K562 (cell line): ENCODE data around the gene MUC15. TPM values are rescaled to one million over a fixed set of nuclear protein-coding genes. Genes with fewer than 3 reads are reported as not detected.

Source experiments
- ATAC-seq: fragments of 200-7000 bp; cut with Tn5 transposase; 3 replicates; pipeline ENCODE4 v1.9.1; 2020; ENCODE audit warnings: moderate library complexity
- BruUV-seq: library from RNA; stranded (reverse); fragments of 400-500 nt; replicated peaks from 2 replicates; lab custom pipeline; 2021; lab: Mats Ljungman, UMichigan
- CTCF ChIA-PET: fragments of 300-600 bp; formaldehyde crosslinking; extraction: SDS; loops from one replicate; lab custom pipeline; 2021; ENCODE audit warnings: low intra/inter-chr PET ratio; lab: Yijun Ruan, JAX
- POLR2A ChIA-PET: fragments of 300-600, 350-650 bp; sonication (Branson Sonifier 250); formaldehyde crosslinking; extraction: SDS; loops from one replicate; lab custom pipeline; 2021; ENCODE audit warnings: antibody characterized with exemption, inconsistent platforms; lab: Yijun Ruan, JAX
- DNase-seq, 4 experiments: peaks; one replicate each; pipeline versions ENCODE4 v3.0.0 to v3.0.0-alpha.2; 2011 to 2018; ENCODE audit warnings: low spot score in 3 of 4, mixed read lengths in 3 of 4; ENCODE audit errors: extremely low read depth in 1 of 4
- FAIRE-seq: peaks from 2 replicates; lab custom pipeline; 2011; peaks lifted over from hg19 to GRCh38; lab: Jason Lieb, UNC
- H2AFZ ChIP-seq: 2 replicates; pipeline ENCODE4 v1.6.0; 2011; ENCODE audit warnings: low read depth, low read length, control low read depth, inconsistent platforms
- H3K27ac ChIP-seq: fragments of 200-600 bp; 3 replicates; pipeline ENCODE4 v1.8.0; 2011; ENCODE audit warnings: low read depth, mild to moderate bottlenecking, control low read depth, inconsistent platforms, low read length, moderate library complexity, mixed read lengths; ENCODE audit errors: extremely low read depth
- H3K27me3 ChIP-seq, 2 experiments: fragments of 300-600 bp in 1 of 2; 2 replicates in 1 of 2; 3 replicates in 1 of 2; pipeline versions ENCODE4 v1.6.0 to v1.8.0; 2011; ENCODE audit warnings: inconsistent platforms in 2 of 2, low read length in 2 of 2, mild to moderate bottlenecking in 1 of 2, mixed read lengths in 1 of 2, moderate library complexity in 1 of 2; ENCODE audit not compliant: control insufficient read depth in 2 of 2, insufficient read depth in 2 of 2
- H3K36me3 ChIP-seq: fragments of 300-600 bp; 3 replicates; pipeline ENCODE4 v1.8.0; 2011; ENCODE audit warnings: mild to moderate bottlenecking, low read length, inconsistent platforms; ENCODE audit not compliant: control insufficient read depth, insufficient read depth
- H3K4me1 ChIP-seq, 2 experiments: fragments of 200-600 bp in 1 of 2; replicated peaks in 1 of 2; 2 replicates in 1 of 2; 3 replicates in 1 of 2; pipeline versions ENCODE4 v1.5.1 to v1.8.0; 2011; ENCODE audit warnings: inconsistent platforms in 2 of 2, low read length in 2 of 2, mild to moderate bottlenecking in 1 of 2, mixed read lengths in 1 of 2, moderate library complexity in 1 of 2; ENCODE audit not compliant: control insufficient read depth in 2 of 2, insufficient read depth in 2 of 2
- H3K4me2 ChIP-seq: 2 replicates; pipeline ENCODE4 v1.6.1; 2011; ENCODE audit warnings: low read length, control low read depth, inconsistent platforms, mixed read lengths; ENCODE audit not compliant: insufficient read depth
- H3K4me3 ChIP-seq: fragments of 200-600 bp; sonication (generic), shearing (Covaris generic); 2 replicates; pipeline ENCODE4 v1.5.1; 2016; ENCODE audit warnings: control low read depth, inconsistent platforms
- H3K79me2 ChIP-seq: fragments of 200-600 bp; 3 replicates; pipeline ENCODE4 v1.8.0; 2011; ENCODE audit warnings: low read length, inconsistent platforms; ENCODE audit not compliant: control insufficient read depth, insufficient read depth
- H3K9ac ChIP-seq, 2 experiments: 2 replicates each; pipeline versions ENCODE4 v1.6.0 to v1.6.1; 2011; ENCODE audit warnings: low read depth in 2 of 2, low read length in 2 of 2, control low read depth in 1 of 2, inconsistent platforms in 1 of 2, mild to moderate bottlenecking in 1 of 2, mixed read lengths in 1 of 2; ENCODE audit not compliant: insufficient read depth in 1 of 2
- H3K9me1 ChIP-seq: one replicate; pipeline ENCODE4 v1.6.0; 2011; ENCODE audit warnings: inconsistent platforms, mild to moderate bottlenecking, low read length, moderate library complexity; ENCODE audit not compliant: control insufficient read depth, insufficient read depth
- H3K9me3 ChIP-seq: replicated peaks from 2 replicates; pipeline ENCODE4 v1.5.1; 2011; ENCODE audit warnings: low read depth, low read length, inconsistent platforms; ENCODE audit not compliant: control insufficient read depth, insufficient read depth
- H4K20me1 ChIP-seq: replicated peaks from 2 replicates; pipeline ENCODE4 v1.6.1; 2011; ENCODE audit warnings: low read length, inconsistent platforms, mixed read lengths; ENCODE audit not compliant: control insufficient read depth, insufficient read depth
- CEBPG ChIP-seq, 3 experiments: fragments of 200-800 bp in 1 of 3; sonication (Bioruptor generic) in 1 of 3; sonication (generic) in 1 of 3; formaldehyde crosslinking in 1 of 3; IDR thresholded peaks in 2 of 3; conservative IDR thresholded peaks in 1 of 3; 2 replicates each; pipeline versions ENCODE4 v1.6.1 to v1.8.0; 2016 to 2022; ENCODE audit warnings: missing compliant biosample characterization in 2 of 3, missing genetic modification characterization in 2 of 3, mild to moderate bottlenecking in 1 of 3, missing genetic modification reagents in 1 of 3
- DLX4 ChIP-seq: fragments of 250-450 bp; sonication (Bioruptor Pico); IDR thresholded peaks from 2 replicates; pipeline ENCODE4 v1.6.1; 2021; ENCODE audit warnings: mild to moderate bottlenecking
- MECOM ChIP-seq: fragments of 250-450 bp; sonication (Bioruptor Pico); IDR thresholded peaks from 2 replicates; pipeline ENCODE4 v1.8.0; 2022; ENCODE audit warnings: inconsistent platforms
- NBN ChIP-seq: fragments of 450-650 bp; IDR thresholded peaks from 2 replicates; pipeline ENCODE4 v1.6.1; 2016; ENCODE audit warnings: low read depth, mild to moderate bottlenecking
- PML ChIP-seq: IDR thresholded peaks from 2 replicates; pipeline ENCODE4 v1.6.1; 2012; ENCODE audit warnings: low read length, inconsistent platforms
- SIN3A ChIP-seq, 2 experiments: fragments of 150-350 bp in 1 of 2; IDR thresholded peaks; 2 replicates each; pipeline ENCODE4 v1.6.1; 2011 to 2016; ENCODE audit warnings: borderline replicate concordance in 2 of 2, low read depth in 2 of 2, low read length in 2 of 2, mild to moderate bottlenecking in 2 of 2, moderate library complexity in 2 of 2; ENCODE audit not compliant: control insufficient read depth in 1 of 2
- YY1 ChIP-seq, 3 experiments: IDR thresholded peaks; 2 replicates each; pipeline ENCODE4 v1.6.1; 2011; ENCODE audit warnings: low read length in 2 of 3, mild to moderate bottlenecking in 2 of 3, moderate library complexity in 2 of 3, borderline replicate concordance in 1 of 3, control low read depth in 1 of 3, low read depth in 1 of 3; ENCODE audit not compliant: insufficient read depth in 3 of 3, insufficient replicate concordance in 2 of 3, control insufficient read depth in 1 of 3, insufficient read length in 1 of 3; ENCODE audit errors: extremely low read depth in 1 of 3
- WGBS: fragments of 100-300 bp; shearing (Covaris generic); methylation state at CpG from one replicate; pipeline ENCODE4 v1.1.6; 2016; ENCODE audit warnings: low coverage, mixed read lengths; ENCODE audit not compliant: insufficient coverage; ENCODE audit errors: missing lambda C conversion rate; 5-methylcytosine and 5-hydroxymethylcytosine counted together
- in situ Hi-C: fragments of 300-500 bp; cut with MboI; formaldehyde crosslinking; loops from 4 replicates; pipeline ENCODE4 v1.15.0; 2018; ENCODE audit warnings: inconsistent platforms, mixed read lengths
- intact Hi-C: fragments of 100-400 bp; cut with micrococcal nuclease; formaldehyde crosslinking; loops from 2 replicates; pipeline ENCODE4 v1.14.2; 2022
- polyA plus RNA-seq, 8 experiments: library from polyadenylated mRNA; depleted of rRNA in 4 of 8; stranded (reverse) in 5 of 8; unstranded in 3 of 8; fragments of >200 nt; fragmentation: Nextera tagmentation in 2 of 8; fragmentation: Illumina TruSeq in 1 of 8; extraction: Ambion mirVana in 2 of 8; extraction: Trizol in 1 of 8; gene quantifications; 2 replicates each; pipeline versions ENCODE4 v1.2.1 to v1.2.3, GENCODE V29; 2011 to 2014; ENCODE audit warnings: inconsistent platforms in 1 of 8, missing spikeins in 1 of 8
- total RNA-seq, 7 experiments: library from RNA; depleted of rRNA in 6 of 7; stranded (reverse); fragments of >200 nt in 6 of 7; fragmentation: Illumina TruSeq in 2 of 7; extraction: Trizol in 2 of 7; gene quantifications; 2 replicates each; pipeline versions ENCODE4 v1.2.1 to v1.2.3, GENCODE V29; 2011 to 2021; ENCODE audit warnings: low replicate concordance in 1 of 7

The MUC15 gene
- total and polyA plus RNA-seq, 9 of the 15 experiments (the other 6 are each of a cell fraction or from before 2014, with no cell fraction given): 0.36 to 1.4 (median 0.65) TPM; not detected in 1

GRCh38 chr11:26584818-26585217 is 12.8 kb upstream of the MUC15 start (continued):
- no peak for TF ChIP-seq SIN3A (IDR thresholded peaks at IDR 0.05; ENCODE audit: borderline replicate concordance in 2 of 2, control insufficient read depth in 1 of 2, low read depth in 2 of 2, low read length in 2 of 2)

DNA sequence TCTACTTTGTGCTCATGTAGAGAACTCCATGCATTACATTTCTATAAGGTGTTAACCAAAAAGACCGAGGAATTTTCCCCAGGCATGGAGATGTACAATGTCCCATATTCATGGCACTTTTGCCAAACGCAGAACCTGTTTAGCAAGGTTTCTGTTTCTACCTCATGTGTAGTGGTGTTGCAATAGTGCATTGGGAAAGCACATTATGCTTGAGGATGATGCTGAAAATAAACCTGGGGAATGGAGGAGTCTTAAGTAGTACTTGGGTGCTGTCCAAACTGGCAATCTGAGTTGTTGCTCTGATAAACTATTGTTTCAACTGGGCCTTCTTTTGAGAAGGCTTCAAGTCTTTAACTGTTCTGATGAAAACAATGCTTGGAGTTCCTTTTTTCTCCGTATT is 11.5 kb upstream of the MUC15 start:
- POLR2A ChIA-PET: no interaction called here
- no peak overlapping the region for H3K9ac ChIP-seq
- 7% methylated on average over 3 of the region's 3 CpGs for WGBS

DNA sequence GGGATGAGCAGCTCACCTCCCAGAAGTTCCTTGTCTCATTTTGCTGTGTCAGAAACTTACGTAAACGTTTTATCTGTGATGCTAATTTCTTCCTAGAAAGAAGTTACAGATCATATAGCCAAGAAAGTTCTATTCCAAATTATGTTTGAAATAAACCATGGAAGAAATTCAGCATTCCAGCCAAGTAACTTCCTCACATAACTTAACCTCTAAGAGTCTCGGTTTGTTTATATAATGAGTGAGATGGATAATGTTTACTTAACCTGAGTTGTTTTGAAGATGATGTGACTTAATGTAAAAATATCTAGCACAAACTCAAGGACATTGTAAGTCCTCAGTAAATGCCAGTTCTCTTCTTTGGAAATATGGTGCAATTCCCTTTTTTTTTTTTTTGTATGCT is 8.9 kb upstream of the MUC15 start:
- BruUV-seq: no TSS peak
- Histone ChIP-seq H2AFZ (no peak overlapping the region), H3K4me2 (no peak overlapping the region), H3K9me3 (no peaks in the 10 kb centered on the region), H4K20me1 (no peaks in the 10 kb centered on the region), H3K79me2 (no peaks in the 10 kb centered on the region), H3K27me3 (no peaks in the 10 kb centered on the region), H3K27ac (no peak overlapping the region), H3K4me3 (no peak overlapping the region), H3K4me1 (no peaks in the 10 kb centered on the region), H3K36me3 (no peaks in the 10 kb centered on the region), H3K9me1 (no peaks in the 10 kb centered on the region), H3K9ac (no peak overlapping the region)
- no peak for DNase-seq
- intact Hi-C loops: no loop called here
- WGBS: 2% methylated on average over 3 of the region's 3 CpGs
- no peak for ATAC-seq
- in situ Hi-C loops: no loop called here
- TF ChIP-seq MECOM (CRISPR knock-in tag): no peak
- TF ChIP-seq DLX4 (CRISPR knock-in tag): no peak
- no peak for TF ChIP-seq PML
- no peak for TF ChIP-seq YY1 (IDR thresholded peaks at IDR 0.05; ENCODE audit: borderline replicate concordance in 1 of 3, control insufficient read depth in 1 of 3, extremely low read depth in 1 of 3, insufficient read depth in 3 of 3, insufficient read length in 1 of 3, insufficient replicate concordance in 2 of 3, low read depth in 1 of 3, low read length in 2 of 3)
- no peak for FAIRE-seq
- CTCF ChIA-PET: no interaction called here
- POLR2A ChIA-PET: no interaction called here

More for the DNA sequence above, 11.5 kb upstream of the MUC15 start:
- no peak overlapping the region for H3K4me3 ChIP-seq
- FAIRE-seq: no peak
- intact Hi-C loops: no loop called here
- H3K4me1 ChIP-seq: no peaks in the 10 kb centered on the region
- in situ Hi-C loops: no loop called here
- no peaks in the 10 kb centered on the region for H3K79me2 ChIP-seq
- H4K20me1 ChIP-seq: no peaks in the 10 kb centered on the region
- no peak for DNase-seq
- H3K27ac ChIP-seq: no peak overlapping the region
- no peaks in the 10 kb centered on the region for H3K9me1 ChIP-seq
- no peaks in the 10 kb centered on the region for H3K36me3 ChIP-seq
- no peak overlapping the region for H3K4me2 ChIP-seq
- no peaks in the 10 kb centered on the region for H3K27me3 ChIP-seq
- H3K9me3 ChIP-seq: no peaks in the 10 kb centered on the region
- CTCF ChIA-PET: no interaction called here
- H2AFZ ChIP-seq: no peak overlapping the region
- BruUV-seq: no TSS peak
- no peak for ATAC-seq
- TF ChIP-seq CEBPG (CRISPR knock-in tag; IDR thresholded peaks at IDR 0.05) (no peak), CEBPG (tag; conservative IDR thresholded peaks at IDR 0.05 in 1 of 2, IDR thresholded peaks at IDR 0.05 in 1 of 2) (peak in 1 of 2 experiments; percentile 29; a peak in 2 of 4 replicates), NBN (no peak)
